ENCODE data around the gene ASTN2.
"Not testable (repeated sequence)": the region's sequence is repeated elsewhere in the genome, so short reads cannot be mapped to it uniquely, and the experiment has no call there.

Gene ASTN2

GRCh38 chr9:116941266-116941665, 473.6 kb downstream of the ASTN2 start:
- DNase-seq: no peak

DNA sequence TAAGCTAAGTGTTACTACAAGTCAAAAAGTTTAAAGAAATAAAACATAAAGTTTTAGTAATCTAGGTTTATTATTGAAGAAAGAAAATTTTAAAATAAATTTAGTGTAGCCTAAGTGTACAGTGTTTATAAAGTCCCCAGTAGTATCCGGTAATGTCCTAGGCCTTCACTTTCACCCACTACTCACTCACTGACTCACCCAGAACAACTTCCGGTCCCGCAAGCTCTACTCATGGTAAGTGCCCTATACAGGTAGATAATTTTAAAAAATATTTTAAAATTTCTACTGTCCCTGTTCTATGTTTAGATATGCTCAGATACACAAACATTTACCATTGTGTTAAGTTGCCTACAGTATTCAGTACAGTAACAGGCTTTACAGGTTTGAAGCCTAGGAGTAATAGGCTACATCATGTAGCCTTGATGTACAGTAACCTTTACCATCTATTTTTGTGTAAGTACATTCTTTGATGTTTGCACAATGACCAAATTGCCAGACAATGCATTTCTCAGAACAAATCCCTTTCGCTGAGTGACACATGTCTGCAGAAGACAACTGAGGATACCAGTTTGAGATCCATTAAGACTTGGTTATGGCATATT, 474.1 kb downstream of the ASTN2 start:
- no peak for DNase-seq

GRCh38 chr9:116939614-116940013, 475.2 kb downstream of the ASTN2 start:
- DNase-seq: no peak

DNA sequence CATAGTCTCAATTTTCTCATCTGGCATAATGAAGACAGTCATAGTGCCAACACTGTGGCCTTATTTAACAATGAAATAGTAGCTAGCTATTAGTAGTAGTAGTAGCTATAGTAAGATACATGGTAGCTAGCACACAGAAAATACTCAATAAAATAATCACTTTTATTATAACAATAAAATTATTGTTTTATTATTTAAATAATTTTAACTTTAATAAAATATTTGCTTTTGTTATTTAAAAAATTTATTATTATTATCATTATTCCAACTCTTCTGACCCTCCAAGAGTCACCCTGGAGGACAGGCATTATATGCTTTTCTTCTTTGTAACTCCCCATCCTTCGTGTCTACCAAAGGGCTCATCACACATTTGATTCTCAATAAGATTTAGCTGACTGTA, 475.7 kb downstream of the ASTN2 start:
- DNase-seq: no peak

DNA sequence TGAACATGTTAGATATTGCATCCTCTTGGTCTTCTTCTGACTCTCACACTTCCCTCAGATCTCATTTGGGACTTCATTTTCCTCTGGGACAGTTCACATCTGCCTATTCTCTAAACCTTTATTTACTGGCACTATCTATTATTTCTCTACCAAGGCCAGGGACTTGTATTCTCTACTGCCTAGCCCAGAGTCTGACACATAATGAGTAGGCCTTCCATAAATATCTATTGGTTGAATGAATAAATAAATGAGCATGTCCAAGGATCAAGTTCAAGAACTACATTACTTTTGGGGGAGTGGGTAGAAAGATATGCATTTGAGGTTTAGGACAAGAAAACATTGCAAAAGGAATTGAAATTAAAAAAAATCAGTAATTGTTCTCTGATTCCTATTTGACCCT, 477.5 kb downstream of the ASTN2 start:
- no peak for DNase-seq

DNA sequence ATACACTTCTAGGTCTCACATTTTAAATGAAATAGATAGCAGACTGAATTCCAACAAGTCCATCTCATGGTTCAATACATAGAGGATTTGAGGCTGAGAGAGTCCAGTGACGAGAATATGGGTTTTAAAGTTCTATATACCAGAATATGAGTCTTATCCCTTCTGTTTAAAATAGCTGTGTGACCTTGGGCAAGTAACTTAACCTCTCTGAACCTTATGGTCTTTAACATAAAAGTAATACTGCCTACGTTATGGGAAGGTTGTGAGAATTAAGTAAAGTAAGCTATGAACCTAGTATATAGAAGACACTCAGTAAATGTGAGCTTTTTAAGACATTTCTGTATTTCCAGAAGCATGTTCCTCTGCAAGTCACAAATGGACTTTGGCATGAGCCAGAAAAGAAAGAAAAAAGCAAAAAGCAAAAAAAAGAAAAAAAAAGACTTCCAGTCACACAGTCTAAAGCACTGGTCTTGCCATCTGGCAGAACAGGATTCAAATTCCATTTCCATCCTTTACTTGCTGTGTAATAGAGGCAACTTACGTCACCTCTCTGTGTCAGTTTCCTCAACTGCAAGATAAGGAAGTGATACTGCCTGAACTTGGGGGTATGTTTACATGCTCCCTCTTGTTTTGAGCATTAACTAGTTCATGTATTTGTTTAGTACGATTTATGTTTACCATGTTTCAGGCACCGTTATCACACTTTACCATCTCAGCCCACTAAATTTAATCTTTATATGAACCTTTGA, 479.5 kb downstream of the ASTN2 start:
- DNase-seq: no peak

DNA sequence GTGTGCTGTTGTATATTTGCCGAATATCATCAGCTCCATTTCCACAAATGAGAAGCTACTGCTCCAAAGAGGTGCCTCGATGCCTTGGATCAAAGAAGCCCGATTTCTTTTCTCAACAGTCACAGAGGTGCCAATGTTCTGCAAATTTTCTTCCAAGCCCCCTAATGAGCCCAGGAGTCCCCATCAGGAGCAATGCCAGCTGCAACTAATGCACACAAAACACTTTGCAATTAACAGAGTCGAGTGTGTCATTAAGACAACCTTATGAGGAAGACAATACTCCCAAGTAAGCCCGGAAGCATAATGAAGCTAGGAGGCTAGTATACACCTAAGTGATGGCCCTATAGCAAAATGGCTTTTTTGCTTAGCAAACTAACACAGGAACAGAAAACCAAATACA, 480.7 kb downstream of the ASTN2 start:
- DNase-seq: no peak

DNA sequence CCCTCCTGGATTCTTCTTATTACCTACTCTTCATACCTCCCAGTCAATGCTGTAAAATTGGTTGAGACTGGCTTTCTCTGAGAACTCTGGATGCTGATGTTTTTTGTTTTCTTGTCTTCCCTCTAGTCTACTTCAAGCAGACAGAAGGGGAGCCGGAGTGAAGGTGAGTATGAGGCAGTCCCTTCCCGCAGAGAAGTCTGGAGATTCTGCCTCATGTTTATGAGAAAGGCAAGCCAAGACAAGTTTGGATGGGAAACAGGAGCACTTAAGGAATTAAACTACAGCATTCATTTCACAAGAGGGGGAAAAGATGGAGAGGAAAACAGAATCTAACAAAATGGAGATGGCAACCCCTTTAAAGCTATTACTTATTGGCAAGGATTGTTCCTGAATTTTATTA, 481.6 kb downstream of the ASTN2 start:
- DNase-seq: no peak

- DNase-seq: no peak
Measured at GRCh38 chr9:116929621-116930020, 485.2 kb downstream of the ASTN2 start.

- DNase-seq: no peak
Measured at GRCh38 chr9:116928884-116929283, 486.0 kb downstream of the ASTN2 start.

DNA sequence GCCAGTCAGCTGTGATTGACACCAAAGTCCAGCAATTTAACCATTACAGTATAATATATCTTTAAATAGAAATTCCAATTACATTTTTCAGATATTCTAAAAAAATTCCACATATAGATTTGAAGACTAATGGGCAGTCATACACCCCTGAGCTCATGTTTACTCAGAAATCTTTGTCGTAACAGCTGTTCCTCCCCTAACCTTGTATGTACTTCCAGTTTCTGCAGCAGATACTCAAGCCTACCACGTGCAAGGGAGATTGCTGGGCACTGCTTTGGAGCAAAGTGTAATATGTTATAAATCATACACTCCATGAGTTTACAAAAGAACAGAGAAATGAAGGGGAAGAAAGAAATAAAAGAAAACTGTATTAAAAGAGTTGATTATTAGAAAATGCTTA, 486.6 kb downstream of the ASTN2 start:
- no peak for DNase-seq

DNA sequence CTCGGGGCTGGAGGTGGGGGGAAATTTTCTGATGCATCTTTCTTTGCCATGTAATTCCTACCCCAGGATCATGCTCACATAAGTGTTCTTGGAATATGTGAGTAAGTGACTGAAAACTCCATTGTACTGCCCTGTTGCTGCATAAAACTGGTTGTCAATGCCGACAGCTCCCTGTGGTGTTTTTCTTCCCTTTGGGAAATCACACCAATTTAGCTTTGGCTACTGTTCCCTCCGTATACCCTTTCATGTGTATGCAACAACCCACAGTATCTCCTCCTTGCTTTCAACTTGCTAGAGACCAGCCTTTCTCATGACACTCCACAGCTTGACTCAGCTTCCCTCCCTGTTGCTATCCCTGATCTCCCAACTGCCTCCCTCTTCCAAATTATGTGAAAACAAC, 487.1 kb downstream of the ASTN2 start:
- no peak for DNase-seq

DNA sequence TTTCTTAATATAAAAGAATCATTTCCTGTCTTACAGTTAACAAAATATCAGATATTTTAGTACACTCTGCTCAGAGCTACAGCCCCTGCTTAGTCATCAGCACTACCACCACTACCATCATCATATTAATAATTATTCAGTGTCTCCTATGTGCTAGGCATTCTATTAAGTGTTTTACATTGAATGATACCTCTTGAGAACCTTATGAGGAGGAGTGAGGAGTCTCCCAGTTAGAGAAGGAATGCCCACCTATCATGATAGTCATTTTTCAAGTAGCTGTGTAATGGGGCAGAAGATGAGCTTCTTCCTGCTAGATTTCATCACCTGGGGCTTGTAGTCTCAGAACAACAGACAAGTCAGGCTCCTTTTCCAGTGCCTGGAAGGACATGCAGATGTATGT, 489.7 kb downstream of the ASTN2 start:
- DNase-seq: no peak

DNA sequence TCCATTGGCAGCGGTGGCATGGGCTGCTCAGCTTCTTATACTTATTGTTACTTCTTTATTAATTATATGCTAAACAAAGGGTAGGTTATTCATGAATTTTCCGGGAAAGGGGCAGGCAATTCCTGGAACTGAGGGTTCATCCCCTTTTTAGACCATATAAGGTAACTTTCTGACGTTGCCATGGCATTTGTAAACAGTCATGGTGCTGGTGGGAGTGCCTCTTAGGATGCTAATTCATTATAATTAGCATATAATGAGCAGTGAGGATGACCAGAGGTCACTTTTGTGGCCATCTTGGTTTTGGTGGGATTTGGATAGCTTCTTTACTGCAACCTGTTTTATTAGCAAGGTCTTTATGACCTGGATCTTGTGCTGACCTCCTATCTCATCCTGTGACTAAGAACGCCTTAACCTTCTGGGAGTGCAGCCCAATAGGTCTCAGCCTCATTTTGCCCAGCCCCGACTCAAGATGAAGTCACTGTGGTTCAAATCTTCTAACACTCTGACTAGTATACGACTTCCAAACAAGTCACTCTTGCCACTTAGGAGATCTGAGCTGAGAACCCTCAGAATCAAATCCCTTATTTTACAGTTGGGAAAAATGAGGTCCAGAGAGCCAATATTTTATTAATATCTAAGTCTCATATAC, 490.3 kb downstream of the ASTN2 start:
- DNase-seq: no peak

- DNase-seq: not testable (repeated sequence)
Measured at GRCh38 chr9:116917895-116918508, 496.9 kb downstream of the ASTN2 start.

- no peak for DNase-seq
Measured at GRCh38 chr9:116913536-116913935, 501.3 kb downstream of the ASTN2 start.

GRCh38 chr9:116910201-116910600, 504.7 kb downstream of the ASTN2 start:
- no peak for DNase-seq

DNA sequence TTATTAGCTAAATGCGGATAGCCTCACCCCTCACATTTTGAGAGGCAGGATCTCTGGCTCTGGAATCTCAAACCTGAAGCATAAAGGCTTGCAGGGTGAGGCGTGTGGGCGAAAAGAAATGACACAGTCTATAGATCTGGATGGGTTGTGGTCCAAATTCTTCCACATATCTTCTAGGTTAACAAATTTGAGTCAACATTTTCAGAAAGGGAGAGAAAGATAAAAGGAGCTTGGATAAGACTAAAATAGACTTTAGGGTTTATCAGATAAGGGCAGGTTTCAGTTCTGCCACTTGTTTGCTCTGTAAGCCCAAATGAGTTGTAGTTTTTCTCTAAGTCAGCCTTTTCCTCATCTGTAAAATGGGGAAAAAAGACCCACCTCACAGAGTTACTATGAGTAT, 506.9 kb downstream of the ASTN2 start:
- DNase-seq: no peak

GRCh38 chr9:116905171-116905588, 509.7 kb downstream of the ASTN2 start:
- no peak for DNase-seq

DNA sequence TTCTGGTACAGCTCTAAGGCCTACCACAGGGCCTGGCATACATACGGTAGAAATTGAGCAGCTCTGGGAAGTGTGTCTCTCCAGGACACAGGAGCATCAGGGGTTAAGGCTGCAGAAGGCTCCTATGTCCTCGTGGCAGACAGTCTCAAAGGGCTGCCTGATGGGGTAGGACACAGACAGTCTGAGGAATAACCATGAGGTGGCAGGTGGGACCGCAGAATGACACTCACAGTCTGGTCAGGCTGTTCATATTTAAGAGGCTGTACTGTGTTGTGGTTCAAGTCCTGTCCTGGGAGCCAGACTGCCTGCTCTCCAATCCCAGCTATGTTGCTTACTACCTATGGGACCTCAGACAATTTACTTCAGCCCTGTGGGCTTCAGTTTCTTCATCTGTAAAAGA, 510.7 kb downstream of the ASTN2 start:
- DNase-seq: no peak

GRCh38 chr9:116901260-116901659, 513.6 kb downstream of the ASTN2 start:
- DNase-seq: no peak

DNA sequence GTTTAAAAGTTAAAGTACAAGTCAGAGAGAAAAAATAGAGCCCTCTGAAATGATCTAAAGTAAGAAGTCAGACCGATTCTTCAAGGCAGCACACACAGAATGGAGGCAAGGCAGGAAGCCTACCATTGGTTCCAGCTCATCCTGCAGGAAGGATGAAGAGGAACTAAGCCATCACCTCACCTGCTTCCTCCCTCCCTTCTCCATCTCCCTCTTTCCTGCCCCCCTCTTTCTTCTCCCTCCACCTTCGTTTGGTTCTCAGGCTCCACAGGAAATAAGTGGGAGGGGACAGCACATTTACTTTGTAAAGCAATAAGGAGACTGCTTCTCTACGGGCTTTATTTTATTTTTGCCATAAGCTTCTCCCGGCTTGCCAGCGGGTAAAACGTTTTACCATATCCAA, 514.3 kb downstream of the ASTN2 start:
- DNase-seq: no peak

GRCh38 chr9:116900007-116900367, 514.9 kb downstream of the ASTN2 start:
- no peak for DNase-seq

Measured in activated CD4-positive, CD25-positive, alpha-beta regulatory T cell (primary cell).